IMR-90 (cell line): ENCODE results near the gene HSPA9.

Experiments
- CEBPB ChIP-seq: IDR thresholded peaks from 2 replicates; pipeline ENCODE4 v1.6.1; 2012; ENCODE audit warnings: low read depth, low read length, improper control_type of control experiment
- CTCF ChIP-seq: conservative IDR thresholded peaks from 2 replicates; pipeline ENCODE4 v1.5.1; 2012; ENCODE audit warnings: mild to moderate bottlenecking, low read depth, low read length, improper control_type of control experiment
- MAFK ChIP-seq: IDR thresholded peaks from 2 replicates; pipeline ENCODE4 v1.6.1; 2012; ENCODE audit warnings: low read depth, low read length, improper control_type of control experiment
- MAZ ChIP-seq: IDR thresholded peaks from 2 replicates; pipeline ENCODE4 v1.6.1; 2012; ENCODE audit warnings: low read depth, mild to moderate bottlenecking, low read length, improper control_type of control experiment, moderate library complexity, borderline replicate concordance
- MXI1 ChIP-seq: IDR thresholded peaks from 2 replicates; pipeline ENCODE4 v1.6.1; 2012; ENCODE audit warnings: low read depth, mild to moderate bottlenecking, low read length, moderate library complexity, borderline replicate concordance
- POLR2A ChIP-seq: IDR thresholded peaks from 2 replicates; pipeline ENCODE4 v1.6.1; 2012; ENCODE audit warnings: mild to moderate bottlenecking, low read depth, low read length
- RAD21 ChIP-seq: IDR thresholded peaks from 2 replicates; pipeline ENCODE4 v1.6.1; 2012; ENCODE audit warnings: low read length, improper control_type of control experiment

GRCh38 chr5:138538943-138539627 is 36.1 kb downstream of the HSPA9 start:
- TF ChIP-seq CTCF (no peak), POLR2A (peak; percentile 13; the same call in 1 of the 2 replicates), MAZ (no peak), MXI1 (no peak), RAD21 (no peak), MAFK (no peak), CEBPB (no peak)
